Measurements from ENCODE around the gene PRKAG2. TPM values are rescaled to one million over a fixed set of nuclear protein-coding genes. Genes with fewer than 3 reads are reported as not detected.
A peak's percentile ranks its signal among the peaks of the same experiment; 100 is the strongest.

PRKAG2 gene
- total and polyA plus RNA-seq, 5 donors: 162 to 298 (median 181) TPM

GRCh38 chr7:151719897-151720242 is 157.0 kb downstream of the PRKAG2 start:
- intact Hi-C loops (cut with DNase I): no loop called here
- Histone ChIP-seq H3K4me1 (ENCODE audit: control insufficient read depth, insufficient read depth, low read length) (peaks cover 5% of the 10 kb centered on the region), H3K9me3 (ENCODE audit: control insufficient read depth, low read length) (no peaks in the 10 kb centered on the region), H3K27ac (ENCODE audit: low read length) (peak overlapping the region; percentile 54), H3K4me3 (ENCODE audit: low read length) (no peak overlapping the region), H3K27me3 (ENCODE audit: control insufficient read depth, insufficient read depth) (no peaks in the 10 kb centered on the region)
- no peak for ATAC-seq
- 71% methylated on average over 2 of the region's 2 CpGs for WGBS
- DNase-seq: no peak

GRCh38 chr7:151719031-151719896 is 157.7 kb downstream of the PRKAG2 start:
- peaks cover 5% of the 10 kb centered on the region for H3K4me1 ChIP-seq (ENCODE audit: control insufficient read depth, insufficient read depth, low read length)
- DNase-seq (peak in 1 of 3 donors; percentile 58), ATAC-seq (no peak)
- peak overlapping the region; percentile 54 for H3K27ac ChIP-seq (ENCODE audit: low read length)
- no peaks in the 10 kb centered on the region for H3K27me3 ChIP-seq (ENCODE audit: control insufficient read depth, insufficient read depth)
- H3K9me3 ChIP-seq (ENCODE audit: control insufficient read depth, low read length): no peaks in the 10 kb centered on the region
- 77% methylated on average over 24 of the region's 24 CpGs for WGBS
- H3K4me3 ChIP-seq (ENCODE audit: low read length): no peak overlapping the region
- intact Hi-C loops (cut with DNase I): no loop called here

GRCh38 chr7:151717918-151718317 is 159.0 kb downstream of the PRKAG2 start:
- ATAC-seq (no peak), DNase-seq (no peak)
- H3K4me1 ChIP-seq (ENCODE audit: control insufficient read depth, insufficient read depth, low read length): peaks cover 3% of the 10 kb centered on the region
- no peaks in the 10 kb centered on the region for H3K27me3 ChIP-seq (ENCODE audit: control insufficient read depth, insufficient read depth)
- peak overlapping the region; percentile 65 for H3K27ac ChIP-seq (ENCODE audit: low read length)
- intact Hi-C loops (cut with DNase I): no loop called here
- H3K4me3 ChIP-seq (ENCODE audit: low read length): no peak overlapping the region
- WGBS: 76% methylated on average over 6 of the region's 6 CpGs
- H3K9me3 ChIP-seq (ENCODE audit: control insufficient read depth, low read length): no peaks in the 10 kb centered on the region

- DNase-seq (peak in 1 of 3 donors; percentile 59), ATAC-seq (peak; percentile 24 to 37)
- WGBS: 51% methylated on average over 5 of the region's 5 CpGs
- Histone ChIP-seq H3K27me3 (ENCODE audit: control insufficient read depth, insufficient read depth) (no peaks in the 10 kb centered on the region), H3K4me3 (ENCODE audit: low read length) (no peak overlapping the region), H3K9me3 (ENCODE audit: control insufficient read depth, low read length) (no peaks in the 10 kb centered on the region), H3K27ac (ENCODE audit: low read length) (peak overlapping the region; percentile 65), H3K4me1 (ENCODE audit: control insufficient read depth, insufficient read depth, low read length) (peaks cover 3% of the 10 kb centered on the region)
- intact Hi-C loops (cut with DNase I): no loop called here
Measured at GRCh38 chr7:151717415-151717814, 159.5 kb downstream of the PRKAG2 start.

- Histone ChIP-seq H3K27me3 (ENCODE audit: control insufficient read depth, insufficient read depth) (no peaks in the 10 kb centered on the region), H3K9me3 (ENCODE audit: control insufficient read depth, low read length) (no peaks in the 10 kb centered on the region), H3K27ac (ENCODE audit: low read length) (peak overlapping the region; percentile 76), H3K4me1 (ENCODE audit: control insufficient read depth, insufficient read depth, low read length) (peaks cover 3% of the 10 kb centered on the region), H3K4me3 (ENCODE audit: low read length) (no peak overlapping the region)
- intact Hi-C loops (cut with DNase I): no loop called here
- ATAC-seq (peak in 1 of 2 donors; percentile 2), DNase-seq (peak in 1 of 3 donors; percentile 60)
- WGBS: 53% methylated on average over 5 of the region's 5 CpGs
Measured at GRCh38 chr7:151716323-151716722, 160.6 kb downstream of the PRKAG2 start.

- ATAC-seq (peak in 1 of 2 donors; percentile 2), DNase-seq (no peak)
- intact Hi-C loops (cut with DNase I): no loop called here
- Histone ChIP-seq H3K27me3 (ENCODE audit: control insufficient read depth, insufficient read depth) (no peaks in the 10 kb centered on the region), H3K27ac (ENCODE audit: low read length) (peak overlapping the region; percentile 76), H3K4me3 (ENCODE audit: low read length) (no peak overlapping the region), H3K9me3 (ENCODE audit: control insufficient read depth, low read length) (no peaks in the 10 kb centered on the region), H3K4me1 (ENCODE audit: control insufficient read depth, insufficient read depth, low read length) (peaks cover 3% of the 10 kb centered on the region)
- 62% methylated on average over 14 of the region's 14 CpGs for WGBS
Measured at GRCh38 chr7:151715666-151716315, 161.1 kb downstream of the PRKAG2 start.

- WGBS: 87% methylated on average over 24 of the region's 24 CpGs
- no peaks in the 10 kb centered on the region for H3K9me3 ChIP-seq (ENCODE audit: control insufficient read depth, low read length)
- H3K4me3 ChIP-seq (ENCODE audit: low read length): no peak overlapping the region
- ATAC-seq: no peak
- no peak for DNase-seq
- intact Hi-C loops (cut with DNase I): no loop called here
- peaks cover 3% of the 10 kb centered on the region for H3K4me1 ChIP-seq (ENCODE audit: control insufficient read depth, insufficient read depth, low read length)
- H3K27me3 ChIP-seq (ENCODE audit: control insufficient read depth, insufficient read depth): no peaks in the 10 kb centered on the region
- no peak overlapping the region for H3K27ac ChIP-seq (ENCODE audit: low read length)
Measured at GRCh38 chr7:151714201-151714600, 162.7 kb downstream of the PRKAG2 start.

GRCh38 chr7:151712810-151713125 is 164.1 kb downstream of the PRKAG2 start:
- intact Hi-C loops (cut with DNase I): no loop called here
- no peak for ATAC-seq
- no peaks in the 10 kb centered on the region for H3K9me3 ChIP-seq (ENCODE audit: control insufficient read depth, low read length)
- DNase-seq: no peak
- peaks cover 3% of the 10 kb centered on the region for H3K4me1 ChIP-seq (ENCODE audit: control insufficient read depth, insufficient read depth, low read length)
- 54% methylated on average over 7 of the region's 7 CpGs for WGBS
- H3K27ac ChIP-seq (ENCODE audit: low read length): peak overlapping the region; percentile 8
- no peak overlapping the region for H3K4me3 ChIP-seq (ENCODE audit: low read length)
- H3K27me3 ChIP-seq (ENCODE audit: control insufficient read depth, insufficient read depth): no peaks in the 10 kb centered on the region

GRCh38 chr7:151711906-151712809 is 164.8 kb downstream of the PRKAG2 start:
- peak overlapping the region; percentile 57 for H3K27ac ChIP-seq (ENCODE audit: low read length)
- peak in 1 of 3 donors; percentile 76 for DNase-seq
- H3K4me1 ChIP-seq (ENCODE audit: control insufficient read depth, insufficient read depth, low read length): peaks cover 4% of the 10 kb centered on the region
- no peaks in the 10 kb centered on the region for H3K9me3 ChIP-seq (ENCODE audit: control insufficient read depth, low read length)
- H3K4me3 ChIP-seq (ENCODE audit: low read length): no peak overlapping the region
- intact Hi-C loops (cut with DNase I): no loop called here
- no peaks in the 10 kb centered on the region for H3K27me3 ChIP-seq (ENCODE audit: control insufficient read depth, insufficient read depth)
- 62% methylated on average over 25 of the region's 25 CpGs for WGBS
- ATAC-seq: peak; percentile 23 to 58

- peaks cover 4% of the 10 kb centered on the region for H3K4me1 ChIP-seq (ENCODE audit: control insufficient read depth, insufficient read depth, low read length)
- 88% methylated on average over 3 of the region's 3 CpGs for WGBS
- DNase-seq (no peak), ATAC-seq (no peak)
- H3K27ac ChIP-seq (ENCODE audit: low read length): peak overlapping the region; percentile 57
- intact Hi-C loops (cut with DNase I): no loop called here
- no peak overlapping the region for H3K4me3 ChIP-seq (ENCODE audit: low read length)
- H3K9me3 ChIP-seq (ENCODE audit: control insufficient read depth, low read length): no peaks in the 10 kb centered on the region
- H3K27me3 ChIP-seq (ENCODE audit: control insufficient read depth, insufficient read depth): no peaks in the 10 kb centered on the region
Measured at GRCh38 chr7:151711435-151711872, 165.5 kb downstream of the PRKAG2 start.

Data from right cardiac atrium (tissue), 5 donors.